Vagina (tissue), 2 donors: Measurements from ENCODE around the gene ZSCAN12.

Experiments
- CTCF ChIP-seq, 3 experiments: fragments of 450-650 bp in 2 of 3; fragments of 200-600 bp in 1 of 3; sonication (generic) in 1 of 3; IDR thresholded peaks; one replicate each; pipeline ENCODE4 v1.5.1; 2017 to 2019; ENCODE audit warnings: antibody characterized with exemption in 3 of 3, mild to moderate bottlenecking in 2 of 3, moderate library complexity in 2 of 3
- POLR2A ChIP-seq, 2 donors: fragments of 450-650 bp; IDR thresholded peaks; one replicate each; pipeline ENCODE4 v1.6.1; 2017; ENCODE audit warnings: antibody characterized with exemption in 2 of 2, mild to moderate bottlenecking in 2 of 2, moderate library complexity in 2 of 2

GRCh38 chr6:28424163-28424562 lies 24.6 kb upstream of the ZSCAN12 start:
- TF ChIP-seq CTCF (IDR thresholded peaks at IDR 0.05) (no peak), POLR2A (IDR thresholded peaks at IDR 0.05) (no peak)
